A172 (cell line): ENCODE measurements around the gene TMEM204. TPM values are rescaled to one million over a fixed set of nuclear protein-coding genes. Genes with fewer than 3 reads are reported as not detected.

ENCODE experiments used
- DNase-seq: peaks from one replicate; pipeline ENCODE4 v3.0.0-alpha.2; 2015; ENCODE audit warnings: low spot score
- total RNA-seq: library from RNA; depleted of rRNA; stranded (reverse); fragments of >200 nt; shearing (Covaris generic); gene quantifications from 2 replicates; pipeline ENCODE4 v1.2.3, GENCODE V29; 2014; rRNA removed

TMEM204 gene
- 0.17 TPM in 1 of 2 replicates, not detected in the other for total RNA-seq

DNA sequence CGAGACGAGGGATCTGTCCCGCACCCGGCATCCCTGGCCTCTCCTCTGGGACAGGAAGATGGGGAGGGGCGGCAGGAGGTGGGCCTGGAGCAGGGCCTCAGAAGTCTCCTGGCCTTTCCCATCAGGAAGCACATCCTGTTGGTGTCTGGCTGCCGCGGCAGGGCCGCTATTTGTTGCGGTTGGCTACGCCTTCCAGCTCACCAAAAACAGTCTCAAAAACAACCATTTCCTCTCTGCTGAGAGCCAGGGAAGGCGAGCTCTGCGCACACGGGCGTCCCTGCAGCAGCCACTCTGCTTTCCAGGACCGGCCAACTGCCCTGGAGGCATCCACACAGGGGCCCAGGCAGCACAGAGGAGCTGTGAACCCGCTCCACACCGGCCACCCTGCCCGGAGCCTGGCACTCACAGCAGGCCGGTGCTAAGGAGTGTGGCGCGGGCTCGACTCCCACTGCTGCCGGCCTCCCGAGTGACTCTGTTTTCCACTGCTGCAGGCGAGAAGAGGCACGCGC is at the start of gene TMEM204:
TMEM204 (plus strand) TSS at position 224 of the 509 bp plus-strand sequence. CDS start 610 bp downstream, outside the sequence.
- no peak for DNase-seq

GRCh38 chr16:1485847-1486496 is 47.5 kb upstream of the TMEM204 start:
- DNase-seq: no peak

GRCh38 chr16:1486551-1487390 is 46.7 kb upstream of the TMEM204 start:
- DNase-seq: no peak

DNA sequence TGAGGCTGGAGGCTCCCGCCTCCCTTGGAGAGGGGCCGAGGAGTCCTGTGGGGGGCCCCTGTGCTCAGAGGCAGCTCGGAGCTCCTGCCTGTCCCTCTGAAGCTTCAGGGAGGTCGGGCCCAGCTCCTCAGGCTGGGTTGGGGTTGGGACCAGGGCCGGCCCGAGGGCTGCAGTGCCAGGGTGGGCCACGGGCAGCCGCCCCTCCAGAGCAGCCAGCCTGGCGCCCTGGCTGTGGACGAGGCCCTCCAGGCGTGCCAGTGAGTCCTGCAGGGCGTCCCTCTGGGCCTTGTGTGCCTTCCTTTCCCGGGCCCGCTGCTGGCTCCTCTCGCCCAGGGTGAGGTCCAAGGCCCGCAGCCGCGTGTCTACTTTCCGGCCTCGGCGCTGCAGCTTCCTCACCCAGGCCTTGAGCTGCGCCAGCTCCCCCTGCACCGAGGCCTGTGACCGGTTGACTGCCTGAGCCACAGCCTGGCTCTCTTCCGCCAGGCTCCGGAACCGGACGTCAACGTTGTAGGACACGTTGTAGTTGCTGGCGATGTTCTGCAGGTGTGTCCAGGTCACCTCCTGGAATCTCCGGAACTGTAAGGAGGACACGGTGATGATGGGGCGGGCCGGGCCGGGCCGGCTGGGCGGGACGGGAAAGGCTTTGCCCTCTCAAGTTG is 45.9 kb upstream of the TMEM204 start:
- no peak for DNase-seq

GRCh38 chr16:1488054-1488601 is 45.3 kb upstream of the TMEM204 start:
- DNase-seq: no peak

- no peak for DNase-seq
Measured at GRCh38 chr16:1488619-1489018, 44.8 kb upstream of the TMEM204 start, which contains the start of gene PTX4. TSS of gene PTX4 (minus strand) at chr16:1488944. CDS start at chr16:1488909, 35 bp downstream.

DNA sequence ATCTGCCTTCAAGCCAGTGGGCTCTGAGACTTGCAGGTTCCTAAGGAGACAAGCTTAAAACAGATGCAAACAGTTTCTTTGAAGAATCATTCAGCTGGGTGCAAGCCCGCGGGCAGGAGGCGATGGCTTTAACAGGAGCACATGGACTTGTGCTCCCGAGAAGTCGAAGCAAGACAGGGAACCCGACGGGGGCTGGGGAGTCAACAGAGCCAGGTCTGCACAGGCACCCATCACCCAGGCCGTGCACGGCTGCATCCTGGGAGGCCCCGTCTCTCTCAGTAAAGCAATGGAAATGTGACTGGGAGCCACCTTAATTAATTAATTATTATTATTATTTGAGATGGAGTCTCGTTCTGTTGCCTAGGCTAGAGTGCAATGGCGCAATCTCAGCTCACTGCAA is 44.4 kb upstream of the TMEM204 start:
- DNase-seq: no peak

DNA sequence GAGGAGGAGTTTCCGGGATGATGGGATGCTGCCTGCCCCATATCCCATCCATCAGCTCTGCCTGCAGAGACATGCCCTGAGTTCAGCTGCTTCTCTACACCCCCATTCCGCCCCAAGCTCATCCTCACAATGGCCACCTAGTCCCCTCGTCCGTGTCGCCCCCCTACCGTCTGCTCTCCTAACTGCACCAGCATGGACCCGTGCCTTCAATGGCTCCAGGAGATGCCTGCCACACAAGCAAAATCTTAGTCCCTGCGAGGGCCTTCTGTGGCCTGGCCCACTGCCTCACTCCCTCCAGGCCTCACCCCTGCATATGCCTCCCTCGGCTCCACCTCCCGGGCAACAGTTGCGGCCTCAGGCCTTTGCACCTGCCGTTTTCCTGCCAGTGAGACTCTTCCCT is 42.1 kb upstream of the TMEM204 start:
- DNase-seq: no peak

DNA sequence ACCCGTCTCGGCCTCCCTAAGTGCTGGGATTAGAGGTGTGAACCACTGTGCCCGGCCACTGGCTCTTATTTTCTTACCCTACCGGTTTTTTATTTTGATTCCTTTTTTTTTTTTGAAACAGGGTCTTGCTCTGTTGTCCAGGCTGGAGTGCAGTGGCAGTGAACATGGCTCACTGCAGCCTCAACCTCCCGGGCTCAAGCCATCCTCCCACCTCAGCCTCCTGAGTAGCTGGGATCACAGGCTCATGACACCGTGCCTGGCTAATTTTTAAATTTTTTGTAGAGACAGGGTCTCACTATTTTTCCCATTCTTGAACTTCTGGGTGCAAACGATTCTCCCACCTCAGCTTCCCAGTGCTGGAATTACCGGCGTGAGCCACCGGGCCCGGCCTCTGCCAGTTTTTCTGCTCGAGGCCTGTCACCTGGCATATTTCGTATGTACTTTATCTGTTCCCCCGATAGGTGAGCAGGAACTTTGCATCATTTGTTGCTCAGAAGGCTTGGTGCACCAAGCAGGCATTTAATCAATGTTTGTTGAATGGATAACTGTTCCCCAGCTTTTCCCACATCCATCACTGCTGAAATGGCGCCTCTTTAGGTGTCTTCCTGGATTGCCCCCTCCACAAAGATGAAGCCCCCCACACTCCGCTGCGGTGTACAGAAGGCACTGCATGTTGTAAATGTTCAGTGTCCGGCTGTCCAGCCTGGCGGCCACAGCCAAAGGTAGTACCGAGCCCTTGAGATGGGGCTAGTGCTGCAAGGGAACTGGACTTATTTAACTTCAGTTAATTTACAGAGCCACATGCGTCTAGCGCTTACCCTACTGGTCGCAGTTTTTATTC is 41.2 kb upstream of the TMEM204 start:
- DNase-seq: no peak

DNA sequence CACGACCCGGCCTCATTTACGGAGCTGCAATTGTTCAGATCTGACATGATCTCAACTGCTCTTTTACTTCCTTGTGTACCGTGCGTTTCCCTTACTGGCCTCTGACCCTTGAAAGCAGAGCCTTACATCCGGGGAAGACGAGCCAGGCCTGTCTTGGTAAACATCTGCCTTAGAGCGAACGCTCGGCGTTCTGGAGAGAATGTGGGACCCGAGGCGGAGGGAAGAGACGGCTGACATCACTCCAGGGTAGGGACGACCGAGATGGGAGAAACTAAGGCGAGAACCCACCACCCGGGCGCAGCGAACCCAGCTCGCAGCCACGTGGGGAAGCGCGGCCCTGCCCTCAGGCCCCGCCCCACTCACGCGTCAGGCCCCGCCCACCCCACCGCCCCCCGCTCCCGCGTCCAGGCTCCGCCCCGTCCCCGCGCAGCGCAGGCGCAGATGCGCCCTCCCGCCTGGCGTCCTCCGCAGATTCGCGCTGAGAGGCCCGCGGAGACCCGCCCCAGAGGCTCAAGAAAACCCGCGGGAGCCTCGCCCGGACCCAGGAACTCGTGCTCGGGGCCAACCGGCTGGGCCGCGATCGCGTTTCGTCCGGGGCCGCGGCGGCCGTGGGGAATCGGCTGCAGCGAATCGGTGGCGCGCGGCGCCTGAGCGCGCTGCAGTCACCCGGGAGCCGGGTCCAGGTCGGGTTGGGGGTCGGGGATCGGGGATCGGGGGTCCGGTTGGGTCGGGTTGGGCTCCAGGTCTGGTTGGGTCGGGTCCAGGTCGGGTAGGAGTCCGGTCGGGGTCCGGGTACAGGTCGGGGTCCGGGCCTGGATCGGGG is 40.3 kb upstream of the TMEM204 start, which contains the start of gene TELO2:
TELO2 (plus strand) TSS at position 438 of the 823 bp plus-strand sequence. CDS start 922 bp downstream, outside the sequence.
- peak; percentile 42 for DNase-seq

DNA sequence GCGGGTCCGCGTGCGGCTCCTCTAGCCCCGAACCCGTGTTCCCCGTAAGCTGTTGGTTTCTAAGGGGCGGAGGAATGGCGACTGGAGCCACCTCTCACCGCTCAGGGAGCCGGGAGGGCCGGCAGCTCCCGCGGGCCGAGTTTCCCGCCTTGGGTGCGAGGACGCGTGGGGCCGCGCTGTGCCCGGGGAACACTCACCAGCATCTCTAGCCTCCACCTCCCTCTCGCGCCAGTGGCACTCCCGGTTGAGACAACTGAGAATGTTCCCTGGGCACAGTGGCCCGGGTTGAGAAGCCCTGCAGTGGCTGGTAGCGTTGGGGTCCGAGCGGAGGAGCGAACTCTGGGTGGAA is 39.7 kb upstream of the TMEM204 start:
- peak; percentile 10 for DNase-seq

DNA sequence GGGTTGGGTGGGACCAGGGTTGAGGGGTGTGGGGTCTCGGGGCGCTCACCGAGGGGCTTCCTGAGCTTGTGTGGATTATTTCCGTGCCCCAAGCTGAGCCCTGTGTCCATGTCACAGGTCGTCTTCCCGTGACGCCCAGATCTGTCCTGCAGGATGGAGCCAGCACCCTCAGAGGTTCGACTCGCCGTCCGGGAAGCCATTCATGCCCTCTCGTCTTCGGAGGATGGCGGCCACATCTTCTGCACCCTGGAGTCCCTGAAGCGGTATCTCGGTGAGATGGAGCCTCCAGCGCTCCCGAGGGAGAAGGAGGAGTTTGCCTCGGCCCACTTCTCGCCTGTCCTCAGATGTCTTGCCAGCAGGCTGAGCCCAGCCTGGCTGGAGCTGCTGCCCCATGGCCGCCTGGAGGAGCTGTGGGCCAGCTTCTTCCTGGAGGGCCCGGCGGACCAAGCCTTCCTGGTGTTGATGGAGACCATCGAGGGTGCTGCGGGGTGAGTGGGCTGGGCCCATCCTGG is 39.3 kb upstream of the TMEM204 start:
- peak; percentile 41 for DNase-seq

DNA sequence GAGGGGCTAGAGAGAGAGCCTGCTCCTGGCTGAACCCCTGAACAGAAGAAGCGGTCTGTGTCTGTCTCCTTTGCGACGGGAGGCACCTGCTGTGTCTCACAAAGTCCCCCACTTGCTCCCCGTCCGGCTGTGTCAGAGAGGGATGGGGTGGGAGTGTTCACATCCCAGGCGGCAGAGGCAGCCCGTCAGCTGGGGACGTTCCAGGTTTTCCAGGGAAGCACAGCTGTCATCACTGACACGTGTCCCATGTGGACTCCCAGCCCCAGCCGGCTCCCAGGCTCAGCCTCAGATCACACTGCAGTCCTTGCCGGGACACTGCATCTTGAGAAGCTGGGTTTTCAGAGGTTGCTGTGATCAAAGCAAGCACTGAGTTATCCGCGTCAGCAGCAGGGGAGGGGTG is 38.8 kb upstream of the TMEM204 start:
- DNase-seq: no peak

- no peak for DNase-seq
Measured at GRCh38 chr16:1495211-1495888, 38.1 kb upstream of the TMEM204 start.

- DNase-seq: no peak
Measured at GRCh38 chr16:1495889-1496262, 37.6 kb upstream of the TMEM204 start.

DNA sequence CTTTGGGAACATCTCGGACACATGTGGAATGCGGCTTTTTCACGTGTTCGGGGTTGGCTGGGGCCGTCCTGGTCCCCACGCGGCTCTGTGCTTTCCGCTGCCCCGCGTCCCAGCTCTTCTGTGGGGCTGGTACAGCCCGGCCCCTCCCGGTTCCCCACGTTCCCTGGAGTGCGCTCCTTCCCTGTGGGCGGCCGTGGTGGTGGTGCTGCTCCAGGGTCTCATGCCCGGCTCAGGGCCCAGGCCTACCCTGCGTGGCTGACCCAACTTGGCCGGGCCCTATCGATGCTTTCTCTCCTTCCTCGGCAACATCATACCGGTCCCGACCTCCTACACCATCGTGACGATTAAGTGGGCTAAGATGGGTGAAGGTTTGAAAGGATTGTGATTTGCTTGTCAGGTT is 37.0 kb upstream of the TMEM204 start:
- no peak for DNase-seq

- DNase-seq: no peak
Measured at GRCh38 chr16:1497014-1497598, 36.4 kb upstream of the TMEM204 start.

DNA sequence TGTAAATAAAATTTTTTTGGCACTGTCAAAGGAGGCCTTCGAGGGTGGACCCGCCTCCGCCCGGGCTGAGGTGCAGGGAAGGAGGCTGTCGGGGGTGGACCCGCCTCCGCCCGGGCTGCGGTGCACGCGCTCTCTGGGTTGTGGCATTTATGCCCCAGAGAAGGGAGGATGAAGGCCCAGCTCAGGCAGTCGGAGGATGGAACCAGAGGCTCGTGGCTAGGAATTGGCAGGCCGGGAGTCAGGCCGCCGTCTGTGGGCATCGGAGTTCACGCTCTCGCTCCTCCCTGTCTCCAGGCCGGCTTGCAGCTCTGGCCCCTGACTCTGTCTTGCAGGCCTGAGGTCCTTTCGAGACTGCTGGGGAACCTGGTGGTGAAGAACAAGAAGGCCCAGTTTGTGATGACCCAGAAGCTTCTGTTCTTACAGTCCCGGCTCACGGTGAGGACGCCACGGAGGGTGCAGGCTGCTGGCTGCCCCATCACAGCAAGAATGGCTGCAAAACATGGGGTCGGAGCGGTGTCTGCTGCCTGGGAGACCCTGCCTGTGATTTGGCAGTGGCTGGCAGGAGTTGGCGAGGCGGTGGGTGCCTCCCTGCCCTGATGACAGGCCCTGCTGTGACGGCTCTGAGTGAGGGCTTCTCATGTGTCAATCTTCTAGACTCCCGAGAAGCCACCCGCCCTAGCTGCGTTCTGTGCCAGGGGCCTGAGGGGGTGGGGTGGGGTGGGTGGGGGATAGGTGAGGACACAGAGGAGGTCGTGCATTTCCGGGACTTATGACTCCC is 34.4 kb upstream of the TMEM204 start:
- no peak for DNase-seq
